ENCODE data around the gene ARRB1.
A peak's percentile ranks its signal among the peaks of the same experiment; 100 is the strongest.
"Not testable (repeated sequence)": the region's sequence is repeated elsewhere in the genome, so short reads cannot be mapped to it uniquely, and the experiment has no call there.

The ARRB1 gene

DNA sequence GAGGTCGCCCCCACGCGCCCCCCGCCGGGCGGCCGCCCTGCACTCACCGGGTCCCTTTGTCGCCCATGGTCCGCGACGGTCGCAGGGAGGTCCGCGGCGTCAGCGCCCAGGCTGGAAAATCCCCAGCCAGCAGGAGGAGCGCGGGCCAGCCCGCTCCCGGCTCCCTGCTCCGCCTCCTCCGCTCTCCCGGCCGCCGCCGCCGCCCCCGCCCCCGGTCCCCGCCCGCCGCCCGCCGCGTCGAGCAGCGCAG is at the start of gene ARRB1:
Gene ARRB1 (minus strand): TSS at position 121 of the 250 bp plus-strand sequence. CDS start 54 bp downstream, at position 67.
- DNase-seq: no peak

DNA sequence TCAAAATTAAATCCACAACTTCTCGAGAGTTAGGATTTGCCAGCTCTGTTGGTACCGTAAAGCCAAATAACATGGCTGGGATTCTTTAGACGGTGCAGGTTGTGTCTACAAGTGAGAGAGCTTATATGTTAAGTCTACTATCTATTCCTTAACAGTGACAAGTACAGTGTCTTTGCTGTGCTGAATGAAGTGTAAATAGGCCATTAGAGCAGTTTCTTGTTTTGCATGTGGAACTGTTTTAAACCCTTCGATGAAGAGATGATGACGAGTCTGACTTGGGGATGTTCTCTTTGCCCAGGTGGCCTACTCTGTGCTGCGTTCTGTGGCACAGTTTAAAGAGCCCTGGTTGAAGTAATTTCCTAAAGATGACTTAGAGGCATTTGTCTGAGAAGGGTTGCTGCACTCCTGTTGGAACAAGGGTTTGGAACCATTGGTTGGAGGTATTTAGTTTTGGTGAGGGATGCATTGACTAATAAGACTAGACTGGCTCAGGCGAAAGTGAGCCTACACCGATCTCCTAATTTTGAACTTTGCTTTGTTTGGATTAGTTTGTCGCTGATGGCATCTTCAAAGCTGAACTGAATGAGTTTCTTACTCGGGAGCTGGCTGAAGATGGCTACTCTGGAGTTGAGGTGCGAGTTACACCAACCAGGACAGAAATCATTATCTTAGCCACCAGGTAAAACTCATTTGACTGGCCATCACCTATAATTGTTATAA is 48.8 kb upstream of the ARRB1 start:
- DNase-seq: peak; percentile 34

DNA sequence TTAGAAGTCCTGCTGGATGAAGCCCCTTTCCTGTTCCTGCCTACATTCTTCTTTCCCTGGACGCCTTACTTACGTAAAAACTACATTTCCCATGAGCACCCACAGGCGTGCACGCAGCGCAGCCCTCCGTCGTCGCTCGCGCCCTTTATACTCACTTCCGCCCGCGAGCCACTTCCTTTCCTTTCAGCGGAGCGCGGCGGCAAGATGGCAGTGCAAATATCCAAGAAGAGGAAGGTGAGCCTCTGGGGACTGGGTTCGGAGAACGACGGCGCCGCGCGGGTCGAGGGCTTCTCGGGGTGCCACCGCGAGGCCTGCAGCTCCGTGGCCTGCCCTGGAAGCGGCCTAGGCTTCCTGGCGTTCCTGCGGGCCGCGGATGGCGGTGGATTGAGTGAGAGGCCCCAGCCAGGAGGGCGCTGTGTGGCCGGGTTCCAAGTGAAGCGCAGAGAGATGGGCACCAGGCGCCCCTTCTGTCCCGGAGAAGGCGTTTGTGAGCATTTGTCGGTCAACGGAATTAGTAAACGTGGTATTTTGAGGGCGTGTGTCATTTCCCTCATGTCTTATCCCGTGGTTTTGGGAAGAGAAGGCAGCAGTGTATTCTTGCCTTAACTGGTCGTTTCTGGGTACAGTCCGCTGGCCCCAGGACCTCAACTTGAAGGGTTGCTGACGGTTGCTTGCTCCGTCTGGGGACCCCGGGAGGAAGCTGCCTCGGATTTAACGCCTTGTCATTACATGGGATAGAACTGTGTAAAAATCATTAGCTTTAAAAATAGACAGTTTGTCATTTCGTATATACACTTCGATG is 48.1 kb upstream of the ARRB1 start, which contains the start of gene RPS3:
Gene RPS3 (plus strand): TSS at position 175 of the 802 bp plus-strand sequence. CDS start 30 bp downstream, at position 205.
- DNase-seq: peak; percentile 90

DNA sequence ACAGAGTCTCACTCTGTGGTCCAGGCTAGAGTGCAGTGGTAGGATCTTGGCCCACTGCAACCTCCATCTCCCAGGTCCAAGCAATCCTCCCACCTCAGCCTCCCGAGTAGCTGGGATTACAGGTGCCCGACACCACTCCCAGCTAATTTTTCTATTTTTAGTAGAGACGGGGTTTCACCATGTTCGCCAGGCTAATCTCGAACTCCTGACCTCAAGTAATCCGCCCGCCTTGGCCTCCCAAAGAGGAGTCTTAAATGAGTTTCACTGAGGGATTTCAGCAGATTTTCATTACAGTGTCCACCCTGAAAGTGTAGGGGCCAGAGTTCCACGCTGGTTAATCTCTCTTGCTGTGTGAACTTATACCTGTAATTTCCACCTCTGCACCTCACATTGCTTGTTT is 47.4 kb upstream of the ARRB1 start:
- no peak for DNase-seq

DNA sequence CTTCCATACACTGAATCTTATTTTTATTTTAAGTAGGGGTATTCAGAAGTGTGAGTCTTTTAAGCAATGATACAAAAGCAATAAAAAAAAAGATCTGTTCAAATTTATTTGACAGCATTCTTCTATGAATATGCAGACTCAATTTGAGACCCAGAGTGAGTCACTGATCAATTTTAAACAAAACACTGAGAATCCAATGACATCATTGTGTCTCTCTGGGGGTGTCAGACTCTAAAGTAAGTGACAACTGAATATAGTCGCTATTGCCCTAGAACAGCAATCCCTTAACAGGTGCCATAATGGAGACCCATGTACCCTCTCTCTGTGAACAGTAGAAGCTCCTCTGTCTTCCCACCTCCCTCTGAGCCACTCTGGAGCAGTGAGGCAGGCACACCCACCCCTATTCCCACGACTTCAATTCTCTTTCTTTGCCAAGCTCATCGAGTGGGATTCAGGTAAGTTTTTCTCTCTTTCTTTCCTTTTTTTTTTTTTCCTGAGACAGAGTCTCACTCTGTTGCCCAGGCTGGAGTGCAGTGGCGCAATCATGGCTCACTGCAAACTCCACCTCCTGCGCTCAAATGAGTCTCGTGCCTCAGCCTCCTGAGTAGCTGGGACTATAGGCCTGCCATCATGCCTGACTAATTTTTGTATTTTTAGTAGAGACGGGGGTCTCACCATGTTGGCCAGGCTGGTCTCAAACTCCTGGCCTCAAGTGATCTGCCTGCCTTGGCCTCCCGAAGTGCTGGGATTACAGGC is 42.8 kb upstream of the ARRB1 start:
- no peak for DNase-seq

DNA sequence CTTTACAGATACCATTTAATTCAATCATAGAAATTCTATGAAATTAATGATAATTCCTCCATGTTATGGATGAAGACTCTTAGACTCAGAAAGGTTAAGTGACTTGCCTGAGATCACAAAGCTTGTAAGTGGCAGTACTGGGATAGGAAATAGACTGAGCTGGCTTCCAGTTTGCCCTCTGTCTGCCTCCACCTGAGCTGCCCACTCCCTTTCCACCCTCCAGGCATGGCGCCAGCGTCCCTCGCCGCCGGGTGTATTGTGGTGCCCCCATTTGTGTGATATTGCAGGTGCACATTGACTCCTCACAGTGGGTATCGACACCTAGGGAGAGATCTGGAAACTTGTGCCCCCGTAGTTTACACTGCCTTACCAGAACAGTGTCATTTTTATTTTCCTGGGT is 38.5 kb upstream of the ARRB1 start:
- no peak for DNase-seq

DNA sequence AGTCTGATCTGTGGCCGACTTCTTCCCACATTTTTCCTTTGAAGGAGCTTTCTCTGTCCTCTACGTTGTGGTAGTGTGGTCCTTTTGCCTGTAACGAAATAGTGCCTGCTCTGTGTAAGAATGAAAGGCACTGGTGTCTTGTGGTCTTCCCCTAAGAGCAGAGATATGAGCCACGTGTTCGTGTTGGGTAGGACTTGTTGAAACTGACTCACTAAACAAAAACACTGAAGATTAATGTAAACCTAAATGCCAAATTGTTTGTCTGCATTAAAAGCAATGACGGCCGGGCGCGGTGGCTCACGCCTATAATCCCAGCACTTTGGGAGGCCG is 37.8 kb upstream of the ARRB1 start:
- DNase-seq: no peak

DNA sequence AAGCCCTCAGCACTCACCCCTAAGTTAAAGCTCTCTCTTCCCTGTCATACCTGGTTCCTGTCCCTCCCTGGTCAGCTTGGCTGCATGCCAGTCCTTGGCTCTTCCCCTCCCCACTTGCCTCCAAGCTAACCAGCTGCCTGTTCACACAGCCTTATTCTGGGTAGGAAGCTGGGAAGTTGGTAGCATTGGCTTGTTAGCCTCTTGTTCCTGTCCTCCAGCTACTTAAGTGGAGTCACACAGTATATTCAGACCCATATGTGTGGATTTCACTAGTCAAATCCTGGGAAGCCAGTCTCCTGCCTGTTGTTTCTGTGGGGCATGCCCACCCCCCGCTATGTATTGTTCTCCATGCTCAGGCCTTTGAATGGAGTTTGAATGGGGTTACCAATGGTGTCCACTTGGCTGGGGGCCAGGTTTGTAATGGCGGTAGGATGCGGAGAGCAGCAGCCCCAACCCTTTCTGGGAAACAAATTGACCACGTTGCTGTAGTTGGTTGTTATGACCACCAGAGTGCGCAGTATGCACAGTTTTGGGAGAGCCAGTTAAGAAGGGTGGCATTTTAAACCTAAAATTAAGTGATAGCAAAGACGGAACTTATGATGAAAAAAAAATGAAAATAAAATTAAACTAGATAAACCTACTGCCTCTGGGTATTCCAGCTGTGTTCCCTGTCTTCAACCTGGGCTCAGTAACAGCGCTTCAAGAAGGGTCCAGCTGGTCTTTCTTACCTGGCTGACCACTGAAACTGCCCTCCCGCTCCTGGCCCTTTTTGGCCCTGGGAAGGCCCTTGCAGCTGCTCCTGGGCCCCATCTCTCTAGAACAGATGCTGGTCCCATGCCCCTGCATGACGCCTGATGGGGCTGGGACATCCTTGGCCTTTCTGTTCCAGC is 37.2 kb upstream of the ARRB1 start:
- DNase-seq: peak; percentile 85

DNA sequence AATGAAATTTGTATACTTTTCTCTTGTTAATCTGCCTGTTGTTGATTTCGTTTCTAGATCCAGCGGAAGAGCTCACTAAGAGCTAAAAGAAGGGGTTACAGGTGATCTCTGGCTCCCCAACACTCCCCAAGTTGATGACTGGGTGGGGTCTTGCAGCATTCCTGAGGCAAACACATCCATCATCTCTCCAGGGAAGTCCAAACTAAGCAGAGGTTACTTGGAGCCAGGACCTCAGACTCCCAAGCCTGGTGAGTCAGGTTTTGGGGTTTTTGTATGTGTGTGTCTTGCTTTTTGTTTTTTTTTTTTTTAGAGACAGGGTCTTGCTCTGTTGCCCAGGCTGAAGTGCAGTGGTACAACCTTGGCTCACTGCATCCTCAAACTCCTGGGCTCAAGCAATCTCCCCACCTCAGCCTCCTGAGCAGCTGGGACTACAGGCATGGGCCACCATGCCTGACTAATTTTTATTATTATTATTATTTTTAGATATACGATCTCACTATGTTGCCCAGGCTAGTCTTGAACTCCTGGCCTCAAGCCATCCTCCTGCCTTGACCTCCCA is 36.4 kb upstream of the ARRB1 start:
- no peak for DNase-seq

DNA sequence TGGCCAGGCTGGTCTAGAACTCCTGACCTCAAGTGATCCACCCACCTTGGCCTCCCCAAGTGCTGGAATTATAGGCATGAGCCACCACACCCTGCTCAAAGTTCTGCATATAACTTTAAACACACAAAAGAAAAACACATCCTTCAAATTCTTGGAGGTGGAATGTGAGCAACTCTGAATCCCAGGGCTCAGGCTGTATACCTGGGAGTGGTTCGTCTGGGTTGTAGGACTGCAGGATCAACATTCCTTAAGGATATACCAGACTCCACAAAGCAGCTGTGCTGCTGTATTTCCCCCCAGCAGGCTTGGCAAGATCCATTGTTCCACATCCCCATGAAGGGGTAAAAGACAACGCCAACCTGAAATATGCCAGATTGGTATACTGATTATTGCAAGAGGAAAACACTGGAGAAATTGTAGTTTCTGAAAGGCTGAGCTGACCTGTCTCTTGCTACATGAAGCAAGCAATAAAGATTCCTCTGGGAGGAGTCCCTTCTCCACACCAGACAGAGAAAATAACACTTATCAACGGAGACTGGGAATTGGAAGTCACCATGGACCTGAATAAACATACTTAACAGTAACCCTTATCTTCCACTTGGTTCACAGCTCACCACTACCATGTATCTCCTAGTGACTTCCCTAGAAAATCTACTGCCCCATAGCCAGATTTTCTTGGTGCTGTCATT is 35.6 kb upstream of the ARRB1 start:
- no peak for DNase-seq

DNA sequence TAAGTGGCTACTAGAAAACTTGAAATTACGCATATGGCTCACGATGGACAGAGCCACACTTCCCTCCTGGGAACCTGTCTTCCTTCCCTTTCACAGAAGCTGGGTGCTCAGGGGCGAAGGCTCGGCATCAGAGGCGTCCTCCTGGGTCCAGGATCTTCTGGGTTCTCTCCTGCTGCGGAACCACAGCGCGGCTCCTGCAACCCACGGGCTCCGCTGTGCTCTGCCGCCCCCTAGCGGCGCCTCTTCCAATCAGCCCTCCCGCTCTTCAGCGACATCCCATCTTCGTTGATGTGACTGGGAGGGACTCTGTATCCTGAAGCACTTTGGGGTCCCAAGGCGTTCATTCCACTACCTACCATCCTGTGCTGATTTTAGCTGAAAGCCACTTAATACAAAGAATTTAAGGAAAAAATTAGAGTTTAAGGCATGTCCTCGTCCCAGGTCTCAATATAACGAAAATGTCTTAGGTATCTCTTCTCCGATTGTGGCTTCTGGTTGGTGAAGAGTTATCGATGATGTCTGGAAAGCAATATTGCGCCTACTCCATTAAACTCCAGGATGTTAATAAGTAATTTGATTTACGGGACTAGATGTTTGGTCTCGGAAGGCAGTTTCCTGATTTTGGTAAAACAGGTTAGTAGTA is 33.1 kb upstream of the ARRB1 start:
- peak; percentile 80 for DNase-seq

DNA sequence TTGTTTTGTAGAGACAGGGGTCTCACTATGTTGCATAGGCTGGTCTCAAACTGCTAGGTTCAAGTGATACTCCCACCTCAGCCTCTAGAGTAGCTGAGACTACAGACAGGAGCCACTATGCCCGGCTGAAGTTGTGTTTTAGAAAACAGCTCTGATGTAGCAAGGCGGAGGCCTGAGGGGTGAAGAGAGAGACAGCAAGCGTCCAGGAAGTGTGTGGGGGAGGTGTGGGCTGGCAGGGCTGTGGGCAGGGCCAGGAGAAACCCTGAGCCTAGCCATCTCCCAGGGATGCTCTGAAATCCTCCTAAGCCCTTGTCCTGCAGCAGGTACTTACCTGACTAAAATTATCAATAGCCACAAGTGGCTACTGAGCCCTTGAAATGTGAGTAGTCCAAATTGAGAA is 31.8 kb upstream of the ARRB1 start:
- peak; percentile 47 for DNase-seq

DNA sequence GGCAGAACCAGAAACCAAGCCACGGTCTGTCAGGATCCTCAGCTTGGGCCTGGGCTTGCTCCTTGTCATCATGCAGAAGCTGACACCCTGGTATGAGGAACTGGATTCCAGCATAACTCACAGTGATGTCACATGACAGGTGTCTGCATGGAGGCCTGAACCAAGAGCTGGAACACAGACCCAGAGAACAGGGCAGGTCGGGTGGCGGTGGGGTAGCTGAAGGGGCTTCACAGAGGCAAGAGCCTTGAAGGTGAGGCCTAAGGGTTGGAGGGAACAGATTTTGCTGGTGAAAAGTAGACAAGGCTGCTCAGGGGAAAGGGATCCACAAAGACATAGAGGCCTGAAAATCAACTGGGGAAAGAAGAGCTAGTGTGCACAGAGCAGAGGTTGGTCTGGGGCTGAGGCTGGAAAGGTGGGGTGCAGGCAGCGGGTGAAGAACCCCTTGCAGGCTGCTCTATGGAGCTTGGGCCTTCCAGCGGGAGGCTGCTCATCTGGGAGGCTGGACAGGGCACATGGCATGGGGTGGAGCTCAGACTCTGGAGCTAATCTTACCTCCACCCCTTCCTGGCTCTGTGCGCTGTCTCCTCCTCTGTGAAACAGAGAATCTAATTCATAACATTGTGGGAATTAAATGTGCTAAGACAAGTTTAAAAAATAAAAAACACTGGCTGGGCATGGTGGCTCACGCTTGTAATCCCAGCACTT is 29.4 kb upstream of the ARRB1 start:
- DNase-seq: no peak

DNA sequence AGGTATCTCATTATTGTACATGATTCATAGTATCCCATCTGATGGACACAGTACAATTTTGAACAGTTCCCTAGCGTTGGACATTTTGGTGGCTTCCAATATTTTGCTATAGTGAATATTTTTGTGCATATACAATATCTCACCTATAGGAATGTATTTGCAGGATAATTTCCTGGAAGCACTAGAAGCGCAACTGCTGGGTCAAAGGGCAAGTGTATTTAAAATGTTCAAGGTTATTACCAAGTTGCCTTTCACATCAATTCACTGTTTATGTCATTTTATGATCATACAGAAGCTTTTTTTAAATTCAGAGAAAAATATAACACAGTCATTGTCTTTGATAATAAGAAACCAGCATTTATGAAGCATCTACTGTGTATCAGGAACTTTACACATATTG is 28.8 kb upstream of the ARRB1 start:
- DNase-seq: no peak

DNA sequence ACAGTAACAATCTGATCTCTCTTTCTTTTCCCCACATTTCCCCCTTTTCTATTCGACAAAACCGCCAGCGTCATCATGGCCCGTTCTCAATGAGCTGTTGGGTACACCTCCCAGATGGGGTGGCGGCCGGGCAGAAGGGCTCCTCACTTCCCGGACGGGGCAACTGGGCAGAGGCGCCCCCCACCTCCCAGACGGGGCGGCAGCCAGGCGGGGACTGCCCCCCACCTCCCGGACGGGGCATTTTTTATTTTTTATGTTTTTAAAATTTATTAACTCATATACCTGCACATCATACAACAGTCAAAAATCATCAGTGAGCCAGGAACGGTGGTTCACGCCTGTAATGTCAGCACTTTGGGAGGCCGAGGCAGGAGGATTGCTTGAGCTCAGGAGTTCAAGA is 27.3 kb upstream of the ARRB1 start:
- not testable (repeated sequence) for DNase-seq

DNA sequence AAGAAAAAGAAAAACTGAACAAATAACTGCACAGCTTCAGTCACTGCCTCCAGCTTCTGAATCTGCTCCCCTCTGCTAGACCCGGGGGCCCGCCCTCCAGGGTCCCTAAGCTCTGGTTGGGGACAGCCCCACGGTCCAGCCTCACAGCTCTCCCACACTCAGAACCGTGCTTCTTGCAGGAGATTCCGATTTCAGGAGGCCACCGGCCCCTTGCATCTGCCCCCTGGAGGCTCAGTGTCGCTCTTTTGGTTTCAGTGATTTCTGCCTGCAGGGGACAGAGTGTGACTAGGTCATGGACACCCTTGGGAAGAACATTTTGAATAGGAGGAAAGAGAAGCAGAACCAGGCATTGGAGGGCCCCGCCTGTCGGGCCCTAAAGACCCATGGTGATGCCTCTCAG is 24.7 kb upstream of the ARRB1 start:
- DNase-seq: no peak

DNA sequence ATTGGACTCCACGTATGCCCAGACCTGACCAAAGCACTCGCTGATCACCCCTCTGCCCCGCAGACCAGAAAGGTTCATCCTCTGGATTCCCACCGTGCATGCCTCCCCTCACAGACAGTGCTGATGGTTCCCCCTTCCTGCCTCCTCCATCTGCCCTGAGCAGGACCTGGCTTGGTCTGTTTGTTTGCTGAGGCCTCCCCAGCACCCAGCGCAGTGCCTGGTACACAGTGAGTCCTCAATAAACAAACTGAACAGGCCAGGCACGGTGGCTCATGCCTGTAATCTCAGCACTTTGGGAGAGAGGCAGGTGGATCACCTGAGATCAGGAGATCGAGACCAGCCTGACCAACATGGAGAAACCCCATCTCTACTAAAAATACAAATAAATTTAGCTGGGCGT is 24.2 kb upstream of the ARRB1 start:
- DNase-seq: no peak

DNA sequence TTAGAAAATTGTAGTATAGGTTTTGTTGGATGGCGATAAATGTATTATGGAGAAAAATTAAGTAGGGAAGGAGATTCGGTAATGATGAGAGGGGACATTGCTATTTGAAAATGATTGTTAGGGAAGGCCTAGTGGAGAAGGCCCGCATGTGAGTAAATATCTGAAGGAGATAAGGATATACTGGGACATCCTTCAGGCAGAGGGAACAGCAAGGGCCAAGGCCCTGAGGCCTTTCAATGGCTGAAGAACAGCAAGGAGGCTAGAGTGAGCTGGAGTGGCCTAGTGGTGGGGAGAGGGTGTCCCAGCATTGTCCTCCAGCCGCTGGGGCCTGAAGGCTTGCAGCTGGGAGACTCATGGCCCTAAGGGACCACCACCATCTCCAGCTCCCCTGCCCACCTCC is 23.2 kb upstream of the ARRB1 start:
- no peak for DNase-seq

DNA sequence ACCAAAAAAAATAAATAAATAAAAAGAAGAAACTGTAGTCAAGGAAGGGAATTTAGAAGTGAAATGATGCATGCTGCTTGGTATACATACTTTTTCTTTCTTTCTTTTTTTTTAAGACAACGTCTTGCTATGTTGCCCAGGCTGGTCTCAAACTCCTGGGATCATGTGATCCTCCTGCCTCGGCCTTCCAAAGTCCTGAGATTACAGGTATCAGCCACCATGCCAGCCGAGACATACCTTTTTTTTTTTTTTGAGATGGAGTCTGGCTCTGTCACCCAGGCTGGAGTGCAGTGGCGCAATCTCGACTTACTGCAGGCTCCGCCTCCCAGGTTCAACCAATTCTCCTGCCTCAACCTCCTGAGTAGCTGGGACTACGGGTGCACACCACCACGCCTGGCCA is 21.7 kb upstream of the ARRB1 start:
- DNase-seq: no peak

DNA sequence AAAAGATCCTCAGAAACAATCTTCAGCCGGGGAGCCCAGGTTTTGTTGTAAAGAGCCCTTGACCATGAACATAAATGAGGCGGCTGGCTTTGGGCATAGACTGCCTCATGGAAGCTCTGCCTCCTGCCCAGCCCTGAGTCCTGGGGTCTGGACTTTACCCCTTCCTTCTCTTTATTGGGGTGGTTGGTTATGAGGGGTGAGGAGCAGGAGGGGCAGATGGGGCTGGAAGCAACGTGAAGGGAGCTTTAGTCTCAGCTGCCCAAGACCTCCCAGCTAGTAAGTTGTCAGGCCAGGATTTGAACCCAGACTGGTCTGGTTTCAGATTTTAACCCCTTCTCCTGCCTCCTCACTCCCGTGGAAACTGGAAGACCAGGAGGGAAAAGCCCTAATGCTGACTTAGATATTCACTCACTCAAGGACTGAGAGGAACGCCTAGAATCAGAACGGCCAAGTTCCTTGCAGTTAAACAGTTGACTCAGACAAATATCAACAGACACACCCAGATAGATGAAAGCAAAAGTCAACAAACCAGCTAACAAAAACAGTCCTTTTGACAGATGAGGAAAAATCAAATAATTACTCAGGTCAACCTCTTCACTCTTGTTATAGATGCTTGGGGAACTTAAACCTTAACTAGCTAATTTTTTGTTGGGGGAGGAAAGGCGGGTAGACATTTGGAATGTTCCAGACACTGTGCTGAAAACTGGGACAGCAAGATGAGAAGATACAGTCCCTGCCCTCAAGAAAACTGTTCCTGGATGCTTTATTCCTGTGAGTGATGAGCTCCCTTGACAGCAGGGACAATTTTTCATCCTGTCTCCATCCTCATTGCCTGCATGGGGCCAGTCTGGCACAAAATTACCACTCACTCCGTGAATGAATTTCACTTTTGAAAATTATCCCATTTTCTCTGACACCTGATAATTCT is 20.8 kb upstream of the ARRB1 start:
- DNase-seq: no peak
